GM23338 (cell line): Measurements from ENCODE around the gene CD38. TPM values are rescaled to one million over a fixed set of nuclear protein-coding genes. Genes with fewer than 3 reads are reported as not detected.

Source experiments
- ATAC-seq: fragments of 200-7000 bp; cut with Tn5 transposase; 3 replicates; pipeline ENCODE4 v1.9.1; 2020
- DNase-seq: peaks from one replicate; pipeline ENCODE4 v3.0.0-alpha.2; 2015; ENCODE audit warnings: low spot score
- H2AFZ ChIP-seq: fragments of 200-600 bp; sonication (generic); 2 replicates; pipeline ENCODE4 v1.8.0; 2016; ENCODE audit warnings: antibody characterized with exemption, mild to moderate bottlenecking, moderate library complexity
- H3F3A ChIP-seq: fragments of 200-600 bp; sonication (generic); replicated peaks from 2 replicates; pipeline ENCODE4 v1.8.0; 2017; ENCODE audit warnings: antibody characterized with exemption, mixed run types, low read depth
- H3K27ac ChIP-seq: fragments of 200-600 bp; sonication (generic); 2 replicates; pipeline ENCODE4 v1.6.1; 2016; ENCODE audit warnings: low read depth
- H3K27me3 ChIP-seq: fragments of 200-600 bp; sonication (generic); 2 replicates; pipeline ENCODE4 v1.8.0; 2016; ENCODE audit warnings: mild to moderate bottlenecking, mixed run types, moderate library complexity; ENCODE audit not compliant: insufficient read depth
- H3K36me3 ChIP-seq: fragments of 200-600 bp; sonication (generic); 2 replicates; pipeline ENCODE4 v1.8.0; 2016; ENCODE audit warnings: mild to moderate bottlenecking; ENCODE audit not compliant: insufficient read depth
- H3K4me1 ChIP-seq: fragments of 200-600 bp; sonication (generic); 2 replicates; pipeline ENCODE4 v1.8.0; 2016; ENCODE audit warnings: mild to moderate bottlenecking, moderate library complexity; ENCODE audit not compliant: insufficient read depth
- H3K4me2 ChIP-seq: fragments of 200-600 bp; sonication (generic); 2 replicates; pipeline ENCODE4 v1.7.1; 2017; ENCODE audit warnings: mixed run types
- H3K4me3 ChIP-seq: fragments of 200-600 bp; sonication (generic); 2 replicates; pipeline ENCODE4 v1.6.1; 2016; ENCODE audit warnings: mixed run types
- H3K79me2 ChIP-seq: fragments of 200-600 bp; sonication (generic); replicated peaks from 2 replicates; pipeline ENCODE4 v1.8.0; 2017; ENCODE audit warnings: mild to moderate bottlenecking; ENCODE audit not compliant: insufficient read depth
- H3K9me2 ChIP-seq: fragments of 200-600 bp; sonication (generic); 2 replicates; pipeline ENCODE4 v1.8.0; 2017; ENCODE audit not compliant: insufficient read depth
- H4K20me1 ChIP-seq: fragments of 200-600 bp; sonication (generic); replicated peaks from 2 replicates; pipeline ENCODE4 v1.8.0; 2017; ENCODE audit warnings: mild to moderate bottlenecking; ENCODE audit not compliant: insufficient read depth
- H3K27ac Mint-ChIP-seq: 2 replicates; pipeline ENCODE4 v1.8.0; 2020; ENCODE audit warnings: inconsistent platforms, mild to moderate bottlenecking, moderate library complexity, mixed read lengths
- H3K27me3 Mint-ChIP-seq: 3 replicates; pipeline ENCODE4 v1.8.0; 2022; ENCODE audit warnings: low read depth, mild to moderate bottlenecking, moderate library complexity, mixed read lengths, inconsistent platforms; ENCODE audit not compliant: insufficient read depth, poor library complexity
- H3K36me3 Mint-ChIP-seq: 3 replicates; pipeline ENCODE4 v1.8.0; 2021; ENCODE audit warnings: low read depth, mild to moderate bottlenecking, inconsistent platforms, moderate library complexity, mixed read lengths
- H3K4me1 Mint-ChIP-seq: 3 replicates; pipeline ENCODE4 v1.8.0; 2020; ENCODE audit warnings: mild to moderate bottlenecking, inconsistent platforms, mixed read lengths
- H3K4me3 Mint-ChIP-seq: 3 replicates; pipeline ENCODE4 v1.8.0; 2021; ENCODE audit warnings: moderate library complexity, mild to moderate bottlenecking, inconsistent platforms, mixed read lengths
- H3K9me3 Mint-ChIP-seq: 3 replicates; pipeline ENCODE4 v1.8.0; 2020; ENCODE audit warnings: moderate library complexity, mild to moderate bottlenecking, inconsistent platforms, mixed read lengths
- CREB1 ChIP-seq: fragments of 250-450 bp; sonication (Bioruptor Pico); IDR thresholded peaks from 2 replicates; pipeline ENCODE4 v1.5.0; 2020; ENCODE audit warnings: low read depth, mild to moderate bottlenecking, moderate library complexity
- ETS1 ChIP-seq: IDR thresholded peaks from 2 replicates; pipeline ENCODE4 v1.6.1; 2016; ENCODE audit warnings: antibody characterized with exemption
- EZH2 ChIP-seq: fragments of 200-600 bp; sonication (generic); IDR thresholded peaks from one replicate; pipeline ENCODE4 v1.8.0; 2017; ENCODE audit warnings: antibody characterized with exemption, mild to moderate bottlenecking, low read depth; ENCODE audit not compliant: unreplicated experiment
- EZH2phosphoT487 ChIP-seq: fragments of 200-600 bp; sonication (generic); IDR thresholded peaks from one replicate; pipeline ENCODE4 v1.8.1; 2018; ENCODE audit warnings: antibody characterized with exemption; ENCODE audit not compliant: unreplicated experiment
- JUNB ChIP-seq: IDR thresholded peaks from one replicate; pipeline ENCODE4 v1.6.1; 2016; ENCODE audit warnings: antibody characterized with exemption; ENCODE audit not compliant: unreplicated experiment
- NANOG ChIP-seq: IDR thresholded peaks from 2 replicates; pipeline ENCODE4 v1.6.1; 2016; ENCODE audit warnings: antibody characterized with exemption, borderline replicate concordance
- POLR2AphosphoS5 ChIP-seq: IDR thresholded peaks from 2 replicates; pipeline ENCODE4 v1.6.1; 2016; ENCODE audit warnings: antibody characterized with exemption, low read depth
- REST ChIP-seq: IDR thresholded peaks from one replicate; pipeline ENCODE4 v1.6.1; 2018; ENCODE audit warnings: antibody characterized with exemption; ENCODE audit not compliant: unreplicated experiment
- STAT1 ChIP-seq: IDR thresholded peaks from one replicate; pipeline ENCODE4 v1.6.1; 2016; ENCODE audit warnings: antibody characterized with exemption; ENCODE audit not compliant: unreplicated experiment
- ZNF114 ChIP-seq: fragments of 250-450 bp; sonication (Bioruptor Pico); IDR thresholded peaks from 2 replicates; pipeline ENCODE4 v1.5.0; 2020; ENCODE audit warnings: mild to moderate bottlenecking, moderate library complexity
- ZNF331 ChIP-seq: fragments of 250-450 bp; sonication (Bioruptor Pico); IDR thresholded peaks from 2 replicates; pipeline ENCODE4 v1.5.0; 2020; ENCODE audit warnings: low read depth, mild to moderate bottlenecking, moderate library complexity
- polyA plus RNA-seq: library from polyadenylated mRNA; unstranded; fragments of >200 nt; fragmentation: Nextera tagmentation; extraction: Ambion mirVana; gene quantifications from 2 replicates; pipeline ENCODE4 v1.2.1, GENCODE V29; 2016
- total RNA-seq: library from RNA; depleted of rRNA; stranded (reverse); fragments of >200 nt; shearing (Covaris generic); gene quantifications from 2 replicates; pipeline ENCODE4 v1.2.3, GENCODE V29; 2014
- TF ChIP-seq, protein P1 (sequence below), 2 experiments: fragments of 200-600 bp in 1 of 2; sonication (generic) in 1 of 2; conservative IDR thresholded peaks; 2 replicates each; pipeline versions ENCODE4 v1.5.1 to v1.6.1; 2016 to 2017; ENCODE audit warnings: antibody characterized with exemption in 2 of 2, low read depth in 2 of 2, mild to moderate bottlenecking in 2 of 2, moderate library complexity in 1 of 2
- TF ChIP-seq, protein P2 (sequence below): fragments of 250-450 bp; sonication (Bioruptor Pico); IDR thresholded peaks from 2 replicates; pipeline ENCODE4 v1.5.0; 2020; ENCODE audit warnings: mild to moderate bottlenecking, moderate library complexity

The CD38 gene
- total and polyA plus RNA-seq, 2 experiments from 2014 or later: 0.17 to 0.24 TPM

GRCh38 chr4:15885422-15885821, 107.3 kb downstream of the CD38 start:
- no peaks in the 10 kb centered on the region for H3K4me1 ChIP-seq
- H3K36me3 ChIP-seq: no peaks in the 10 kb centered on the region
- TF ChIP-seq CREB1 (CRISPR knock-in tag): no peak
- TF ChIP-seq, protein P1, sequence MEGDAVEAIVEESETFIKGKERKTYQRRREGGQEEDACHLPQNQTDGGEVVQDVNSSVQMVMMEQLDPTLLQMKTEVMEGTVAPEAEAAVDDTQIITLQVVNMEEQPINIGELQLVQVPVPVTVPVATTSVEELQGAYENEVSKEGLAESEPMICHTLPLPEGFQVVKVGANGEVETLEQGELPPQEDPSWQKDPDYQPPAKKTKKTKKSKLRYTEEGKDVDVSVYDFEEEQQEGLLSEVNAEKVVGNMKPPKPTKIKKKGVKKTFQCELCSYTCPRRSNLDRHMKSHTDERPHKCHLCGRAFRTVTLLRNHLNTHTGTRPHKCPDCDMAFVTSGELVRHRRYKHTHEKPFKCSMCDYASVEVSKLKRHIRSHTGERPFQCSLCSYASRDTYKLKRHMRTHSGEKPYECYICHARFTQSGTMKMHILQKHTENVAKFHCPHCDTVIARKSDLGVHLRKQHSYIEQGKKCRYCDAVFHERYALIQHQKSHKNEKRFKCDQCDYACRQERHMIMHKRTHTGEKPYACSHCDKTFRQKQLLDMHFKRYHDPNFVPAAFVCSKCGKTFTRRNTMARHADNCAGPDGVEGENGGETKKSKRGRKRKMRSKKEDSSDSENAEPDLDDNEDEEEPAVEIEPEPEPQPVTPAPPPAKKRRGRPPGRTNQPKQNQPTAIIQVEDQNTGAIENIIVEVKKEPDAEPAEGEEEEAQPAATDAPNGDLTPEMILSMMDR (conservative IDR thresholded peaks at IDR 0.05; ENCODE audit: low read depth in 2 of 2): no peak
- no peak for TF ChIP-seq JUNB
- TF ChIP-seq REST: no peak
- TF ChIP-seq EZH2phosphoT487: no peak
- TF ChIP-seq POLR2AphosphoS5: no peak
- TF ChIP-seq STAT1: no peak
- TF ChIP-seq, protein P2, sequence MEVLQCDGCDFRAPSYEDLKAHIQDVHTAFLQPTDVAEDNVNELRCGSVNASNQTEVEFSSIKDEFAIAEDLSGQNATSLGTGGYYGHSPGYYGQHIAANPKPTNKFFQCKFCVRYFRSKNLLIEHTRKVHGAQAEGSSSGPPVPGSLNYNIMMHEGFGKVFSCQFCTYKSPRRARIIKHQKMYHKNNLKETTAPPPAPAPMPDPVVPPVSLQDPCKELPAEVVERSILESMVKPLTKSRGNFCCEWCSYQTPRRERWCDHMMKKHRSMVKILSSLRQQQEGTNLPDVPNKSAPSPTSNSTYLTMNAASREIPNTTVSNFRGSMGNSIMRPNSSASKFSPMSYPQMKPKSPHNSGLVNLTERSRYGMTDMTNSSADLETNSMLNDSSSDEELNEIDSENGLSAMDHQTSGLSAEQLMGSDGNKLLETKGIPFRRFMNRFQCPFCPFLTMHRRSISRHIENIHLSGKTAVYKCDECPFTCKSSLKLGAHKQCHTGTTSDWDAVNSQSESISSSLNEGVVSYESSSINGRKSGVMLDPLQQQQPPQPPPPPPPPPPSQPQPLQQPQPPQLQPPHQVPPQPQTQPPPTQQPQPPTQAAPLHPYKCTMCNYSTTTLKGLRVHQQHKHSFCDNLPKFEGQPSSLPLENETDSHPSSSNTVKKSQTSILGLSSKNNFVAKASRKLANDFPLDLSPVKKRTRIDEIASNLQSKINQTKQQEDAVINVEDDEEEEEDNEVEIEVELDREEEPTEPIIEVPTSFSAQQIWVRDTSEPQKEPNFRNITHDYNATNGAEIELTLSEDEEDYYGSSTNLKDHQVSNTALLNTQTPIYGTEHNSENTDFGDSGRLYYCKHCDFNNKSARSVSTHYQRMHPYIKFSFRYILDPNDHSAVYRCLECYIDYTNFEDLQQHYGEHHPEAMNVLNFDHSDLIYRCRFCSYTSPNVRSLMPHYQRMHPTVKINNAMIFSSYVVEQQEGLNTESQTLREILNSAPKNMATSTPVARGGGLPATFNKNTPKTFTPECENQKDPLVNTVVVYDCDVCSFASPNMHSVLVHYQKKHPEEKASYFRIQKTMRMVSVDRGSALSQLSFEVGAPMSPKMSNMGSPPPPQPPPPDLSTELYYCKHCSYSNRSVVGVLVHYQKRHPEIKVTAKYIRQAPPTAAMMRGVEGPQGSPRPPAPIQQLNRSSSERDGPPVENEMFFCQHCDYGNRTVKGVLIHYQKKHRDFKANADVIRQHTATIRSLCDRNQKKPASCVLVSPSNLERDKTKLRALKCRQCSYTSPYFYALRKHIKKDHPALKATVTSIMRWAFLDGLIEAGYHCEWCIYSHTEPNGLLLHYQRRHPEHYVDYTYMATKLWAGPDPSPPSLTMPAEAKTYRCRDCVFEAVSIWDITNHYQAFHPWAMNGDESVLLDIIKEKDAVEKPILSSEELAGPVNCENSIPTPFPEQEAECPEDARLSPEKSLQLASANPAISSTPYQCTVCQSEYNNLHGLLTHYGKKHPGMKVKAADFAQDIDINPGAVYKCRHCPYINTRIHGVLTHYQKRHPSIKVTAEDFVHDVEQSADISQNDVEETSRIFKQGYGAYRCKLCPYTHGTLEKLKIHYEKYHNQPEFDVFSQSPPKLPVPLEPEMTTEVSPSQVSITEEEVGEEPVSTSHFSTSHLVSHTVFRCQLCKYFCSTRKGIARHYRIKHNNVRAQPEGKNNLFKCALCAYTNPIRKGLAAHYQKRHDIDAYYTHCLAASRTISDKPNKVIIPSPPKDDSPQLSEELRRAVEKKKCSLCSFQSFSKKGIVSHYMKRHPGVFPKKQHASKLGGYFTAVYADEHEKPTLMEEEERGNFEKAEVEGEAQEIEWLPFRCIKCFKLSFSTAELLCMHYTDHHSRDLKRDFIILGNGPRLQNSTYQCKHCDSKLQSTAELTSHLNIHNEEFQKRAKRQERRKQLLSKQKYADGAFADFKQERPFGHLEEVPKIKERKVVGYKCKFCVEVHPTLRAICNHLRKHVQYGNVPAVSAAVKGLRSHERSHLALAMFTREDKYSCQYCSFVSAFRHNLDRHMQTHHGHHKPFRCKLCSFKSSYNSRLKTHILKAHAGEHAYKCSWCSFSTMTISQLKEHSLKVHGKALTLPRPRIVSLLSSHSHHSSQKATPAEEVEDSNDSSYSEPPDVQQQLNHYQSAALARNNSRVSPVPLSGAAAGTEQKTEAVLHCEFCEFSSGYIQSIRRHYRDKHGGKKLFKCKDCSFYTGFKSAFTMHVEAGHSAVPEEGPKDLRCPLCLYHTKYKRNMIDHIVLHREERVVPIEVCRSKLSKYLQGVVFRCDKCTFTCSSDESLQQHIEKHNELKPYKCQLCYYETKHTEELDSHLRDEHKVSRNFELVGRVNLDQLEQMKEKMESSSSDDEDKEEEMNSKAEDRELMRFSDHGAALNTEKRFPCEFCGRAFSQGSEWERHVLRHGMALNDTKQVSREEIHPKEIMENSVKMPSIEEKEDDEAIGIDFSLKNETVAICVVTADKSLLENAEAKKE (CRISPR knock-in tag): no peak
- TF ChIP-seq ETS1: no peak
- TF ChIP-seq EZH2: no peak
- TF ChIP-seq NANOG: no peak
- no peak for TF ChIP-seq ZNF114 (CRISPR knock-in tag)
- no peak for TF ChIP-seq ZNF331
- no peaks in the 10 kb centered on the region for H3K36me3 Mint-ChIP-seq
- H3K4me3 Mint-ChIP-seq: no peak overlapping the region
- H3K4me2 ChIP-seq: no peak overlapping the region
- peaks cover 12% of the 10 kb centered on the region for H3K9me2 ChIP-seq
- H3K27me3 ChIP-seq: no peaks in the 10 kb centered on the region
- peaks cover 10% of the 10 kb centered on the region for H3K4me1 Mint-ChIP-seq
- H3F3A ChIP-seq: no peaks in the 10 kb centered on the region
- ATAC-seq (no peak), DNase-seq (no peak)
- H3K27ac ChIP-seq: no peak overlapping the region
- no peak overlapping the region for H3K4me3 ChIP-seq
- H4K20me1 ChIP-seq: no peaks in the 10 kb centered on the region
- H3K27ac Mint-ChIP-seq: no peak overlapping the region
- no peaks in the 10 kb centered on the region for H3K9me3 Mint-ChIP-seq
- peaks cover 2% of the 10 kb centered on the region for H3K27me3 Mint-ChIP-seq
- no peaks in the 10 kb centered on the region for H3K79me2 ChIP-seq
- no peak overlapping the region for H2AFZ ChIP-seq
